K562 (cell line): ENCODE data around the gene NTSR1.

Source experiments
- BRF1 ChIP-seq: IDR thresholded peaks from 3 replicates; pipeline ENCODE4 v1.6.1; 2011; ENCODE audit warnings: borderline replicate concordance, mild to moderate bottlenecking; ENCODE audit not compliant: insufficient read length; ENCODE audit errors: extremely low read depth
- CTCF ChIP-seq, 3 experiments: IDR thresholded peaks in 2 of 3; conservative IDR thresholded peaks in 1 of 3; 2 replicates each; pipeline ENCODE4 v1.5.1; 2011 to 2012; ENCODE audit warnings: low read length in 3 of 3, mild to moderate bottlenecking in 3 of 3, control low read depth in 2 of 3, improper control_type of control experiment in 1 of 3, inconsistent platforms in 1 of 3, low read depth in 1 of 3, mixed read lengths in 1 of 3, moderate library complexity in 1 of 3; ENCODE audit not compliant: insufficient read depth in 2 of 3
- GABPB1 ChIP-seq: sonication (generic); formaldehyde crosslinking; IDR thresholded peaks from 2 replicates; pipeline ENCODE4 v1.8.0; 2022; ENCODE audit warnings: mild to moderate bottlenecking, missing genetic modification reagents
- MAFK ChIP-seq: IDR thresholded peaks from 2 replicates; pipeline ENCODE4 v1.6.1; 2011; ENCODE audit warnings: low read length, improper control_type of control experiment
- POLR2AphosphoS5 ChIP-seq: IDR thresholded peaks from 2 replicates; pipeline ENCODE4 v1.6.1; 2011; ENCODE audit warnings: mild to moderate bottlenecking, low read depth, low read length, moderate library complexity; ENCODE audit not compliant: control insufficient read depth, insufficient read depth
- RFX1 ChIP-seq: fragments of 450-650 bp; IDR thresholded peaks from 2 replicates; pipeline ENCODE4 v1.6.1; 2016; ENCODE audit warnings: mild to moderate bottlenecking, moderate library complexity
- SRSF7 ChIP-seq: fragments of 200-400 bp; formaldehyde crosslinking; optimal IDR thresholded peaks from 2 replicates; pipeline ENCODE3; 2017; ENCODE audit warnings: mild to moderate bottlenecking, low read depth, low read length

DNA sequence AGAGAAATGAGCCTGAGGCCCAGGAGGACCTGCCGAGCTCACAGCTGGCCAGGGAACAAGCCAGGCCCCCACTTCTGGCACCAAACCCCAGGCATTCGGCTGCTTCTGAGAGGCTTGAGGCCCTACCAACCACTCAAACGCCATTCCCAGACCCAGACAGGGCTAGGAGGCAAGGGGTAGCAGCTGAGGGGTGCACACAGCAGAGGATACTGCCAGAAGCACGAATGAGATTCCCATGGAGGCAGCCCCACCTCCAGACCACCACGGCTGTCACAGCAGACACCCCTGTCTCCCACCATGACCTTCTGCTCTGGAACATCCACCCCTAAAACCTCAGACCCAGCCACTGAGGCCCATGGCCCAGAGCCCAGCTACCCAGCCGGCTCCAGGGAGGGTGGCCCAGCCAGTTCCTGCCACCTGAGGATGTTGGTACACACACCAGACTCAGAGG lies 36.1 kb downstream of the NTSR1 start:
- TF ChIP-seq RFX1 (no peak), GABPB1 (CRISPR knock-in tag) (no peak), BRF1 (no peak), POLR2AphosphoS5 (no peak), CTCF (IDR thresholded peaks at IDR 0.05 in 2 of 3, conservative IDR thresholded peaks at IDR 0.05 in 1 of 3; ENCODE audit: insufficient read depth in 2 of 3, low read depth in 1 of 3, low read length in 3 of 3) (no peak), SRSF7 (no peak), MAFK (no peak)
